ENCODE data around the gene MACROH2A1. TPM values are rescaled to one million over a fixed set of nuclear protein-coding genes. Genes with fewer than 3 reads are reported as not detected.

Gene MACROH2A1
- polyA plus RNA-seq, 2 of the 4 experiments (the other 2 are of a cell fraction), result 158 to 172 TPM

GRCh38 chr5:135446206-135446605 lies 47.2 kb upstream of the MACROH2A1 start:
- FAIRE-seq, result no peak
- POLR2A ChIA-PET, result no interaction called here

GRCh38 chr5:135445306-135445985 lies 46.4 kb upstream of the MACROH2A1 start:
- Histone ChIP-seq H3K27ac (no peak overlapping the region), H3K4me2 (no peak overlapping the region), H3K4me3 (no peak overlapping the region), H3K9me3 (no peaks in the 10 kb centered on the region), H3K4me1 (no peaks in the 10 kb centered on the region)
- FAIRE-seq (no peak), DNase-seq (ENCODE audit: low read depth in 1 of 2, low spot score in 1 of 2) (no peak), ATAC-seq (no peak)
- TF ChIP-seq HES2 (IDR thresholded peaks at IDR 0.05) (no peak), HOXB13 (CRISPR knock-in tag; IDR thresholded peaks at IDR 0.05; ENCODE audit: low read depth) (no peak), POLR2A (IDR thresholded peaks at IDR 0.05; ENCODE audit: low read length) (no peak), NR3C1 (IDR thresholded peaks at IDR 0.05) (no peak), MAX (IDR thresholded peaks at IDR 0.05) (no peak)
- CTCF ChIA-PET, result interaction anchor here (4.9 to 37.5 kb wide), 5 partner anchors 12 to 116 kb away, joined by 20 to 1932 read pairs (median 43); no protein-coding TSS in a partner anchor
- WGBS (ENCODE audit: missing lambda C conversion rate), result 69% methylated on average over 12 of the region's 14 CpGs
- POLR2A ChIA-PET, result no interaction called here

More at GRCh38 chr5:135446206-135446605, 47.2 kb upstream of the MACROH2A1 start:
- CTCF ChIA-PET, result interaction anchor here (1.7 to 37.5 kb wide), 6 partner anchors 11 to 115 kb away, joined by 6 to 1932 read pairs (median 32); no protein-coding TSS in a partner anchor
- H3K27ac ChIP-seq, result no peak overlapping the region
- no peaks in the 10 kb centered on the region for H3K4me1 ChIP-seq
- DNase-seq (ENCODE audit: low read depth in 1 of 2, low spot score in 1 of 2) (no peak), ATAC-seq (no peak)
- 68% methylated on average over 9 of the region's 9 CpGs for WGBS (ENCODE audit: missing lambda C conversion rate)
- no peaks in the 10 kb centered on the region for H3K9me3 ChIP-seq
- no peak overlapping the region for H3K4me3 ChIP-seq
- TF ChIP-seq USF2 (IDR thresholded peaks at IDR 0.05) (no peak), RAD21 (conservative IDR thresholded peaks at IDR 0.05 in 1 of 2, IDR thresholded peaks at IDR 0.05 in 1 of 2) (no peak), MYC (IDR thresholded peaks at IDR 0.05; ENCODE audit: borderline replicate concordance, low read length) (no peak), RCOR1 (IDR thresholded peaks at IDR 0.05; ENCODE audit: low read depth, low read length) (no peak), HOXB13 (CRISPR knock-in tag; IDR thresholded peaks at IDR 0.05; ENCODE audit: low read depth) (no peak), HMGXB4 (CRISPR knock-in tag; IDR thresholded peaks at IDR 0.05; ENCODE audit: borderline replicate concordance) (no peak), SREBF2 (IDR thresholded peaks at IDR 0.05) (no peak), TP53 (CRISPR knock-in tag; IDR thresholded peaks at IDR 0.05) (no peak), REST (IDR thresholded peaks at IDR 0.05) (no peak)
- no peak overlapping the region for H3K4me2 ChIP-seq

- FAIRE-seq (no peak), DNase-seq (ENCODE audit: low read depth in 1 of 2, low spot score in 1 of 2) (no peak), ATAC-seq (no peak)
- no peak overlapping the region for H3K4me2 ChIP-seq
- 82% methylated on average over 6 of the region's 6 CpGs for WGBS (ENCODE audit: missing lambda C conversion rate)
- H3K4me1 ChIP-seq, result no peaks in the 10 kb centered on the region
- H3K9me3 ChIP-seq, result no peaks in the 10 kb centered on the region
- CTCF ChIA-PET, result interaction anchor here (4.9 to 37.5 kb wide), 4 partner anchors 13 to 116 kb away, joined by 20 to 1932 read pairs (median 52); no protein-coding TSS in a partner anchor
- H3K4me3 ChIP-seq, result no peak overlapping the region
- TF ChIP-seq HDAC2 (IDR thresholded peaks at IDR 0.05) (no peak), USF2 (IDR thresholded peaks at IDR 0.05) (no peak), ZFP36 (IDR thresholded peaks at IDR 0.05; ENCODE audit: borderline replicate concordance, partially characterized antibody) (no peak)
- no peak overlapping the region for H3K27ac ChIP-seq
- POLR2A ChIA-PET, result no interaction called here
Measured at GRCh38 chr5:135444881-135445280, 45.9 kb upstream of the MACROH2A1 start.
